Activated naive CD4-positive, alpha-beta T cell treated with anti-CD3 and anti-CD28 coated beads, Interleukin-2, amount 50 U/mL, for 24 hours (primary cell): ENCODE measurements around the gene PLEKHM2.
"Not testable (repeated sequence)": the region's sequence is repeated elsewhere in the genome, so short reads cannot be mapped to it uniquely, and the experiment has no call there.

Experiments used
- H3K27ac Mint-ChIP-seq: one replicate; pipeline ENCODE4 v1.8.0; 2021; ENCODE audit warnings: mild to moderate bottlenecking, mixed read lengths
- H3K27me3 Mint-ChIP-seq: one replicate; pipeline ENCODE4 v1.8.0; 2021; ENCODE audit warnings: mixed read lengths
- H3K36me3 Mint-ChIP-seq: one replicate; pipeline ENCODE4 v1.8.0; 2021; ENCODE audit warnings: mixed read lengths
- H3K4me1 Mint-ChIP-seq: one replicate; pipeline ENCODE4 v1.8.0; 2021; ENCODE audit warnings: mixed read lengths
- H3K4me3 Mint-ChIP-seq: one replicate; pipeline ENCODE4 v1.8.0; 2021; ENCODE audit warnings: mild to moderate bottlenecking, mixed read lengths
- H3K9me3 Mint-ChIP-seq: one replicate; pipeline ENCODE4 v1.8.0; 2021; ENCODE audit warnings: mixed read lengths

PLEKHM2 gene

DNA sequence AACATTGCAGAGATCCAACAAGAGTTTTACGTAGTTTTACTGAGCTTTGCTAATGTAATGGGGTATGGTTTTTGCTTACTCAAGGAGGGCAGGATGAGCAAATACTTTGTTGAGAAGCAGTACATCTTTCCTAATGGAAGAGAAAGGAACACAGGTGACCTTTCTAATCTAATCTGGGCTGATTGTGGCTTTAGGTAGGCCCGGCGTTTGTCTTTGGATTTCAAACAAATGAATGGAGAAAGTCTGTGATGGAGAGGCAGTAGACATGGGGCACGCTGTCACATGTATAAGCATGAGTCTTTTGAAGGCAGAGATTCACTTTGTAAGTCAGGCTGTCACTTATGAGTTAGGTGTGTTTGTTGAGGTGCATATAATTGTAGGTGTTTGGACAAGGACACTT is 1.7 kb downstream of the PLEKHM2 start:
- peak overlapping the region; percentile 30 for H3K27ac Mint-ChIP-seq

DNA sequence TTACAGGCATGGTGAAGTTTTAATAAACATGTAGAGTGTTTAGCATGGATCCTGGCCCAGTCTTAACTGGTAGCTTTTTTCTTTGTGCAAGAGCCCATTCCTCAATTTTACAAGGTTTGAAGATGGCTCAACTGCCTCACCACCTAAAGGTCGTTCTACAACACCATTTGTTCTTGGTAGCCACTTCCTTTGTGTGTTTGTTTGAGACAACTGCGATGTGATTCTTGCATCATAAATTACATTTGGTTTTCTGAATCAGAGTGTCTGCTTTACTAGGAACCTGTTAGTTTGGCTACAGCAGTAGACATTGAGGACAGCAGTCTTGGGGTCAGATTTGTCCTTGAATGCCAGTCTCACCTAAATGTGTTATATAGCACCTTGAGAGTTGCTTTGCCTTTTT is 3.3 kb downstream of the PLEKHM2 start:
- no peak overlapping the region for H3K27ac Mint-ChIP-seq
- peaks cover 41% of the 10 kb centered on the region for H3K4me1 Mint-ChIP-seq
- no peaks in the 10 kb centered on the region for H3K27me3 Mint-ChIP-seq
- H3K9me3 Mint-ChIP-seq, result no peaks in the 10 kb centered on the region
- peaks cover 4% of the 10 kb centered on the region for H3K36me3 Mint-ChIP-seq
- no peak overlapping the region for H3K4me3 Mint-ChIP-seq

More for the DNA sequence above, 1.7 kb downstream of the PLEKHM2 start:
- peak overlapping the region; percentile 91 for H3K4me3 Mint-ChIP-seq
- H3K4me1 Mint-ChIP-seq, result peaks cover 32% of the 10 kb centered on the region
- no peaks in the 10 kb centered on the region for H3K27me3 Mint-ChIP-seq
- no peaks in the 10 kb centered on the region for H3K9me3 Mint-ChIP-seq
- peaks cover 4% of the 10 kb centered on the region for H3K36me3 Mint-ChIP-seq

DNA sequence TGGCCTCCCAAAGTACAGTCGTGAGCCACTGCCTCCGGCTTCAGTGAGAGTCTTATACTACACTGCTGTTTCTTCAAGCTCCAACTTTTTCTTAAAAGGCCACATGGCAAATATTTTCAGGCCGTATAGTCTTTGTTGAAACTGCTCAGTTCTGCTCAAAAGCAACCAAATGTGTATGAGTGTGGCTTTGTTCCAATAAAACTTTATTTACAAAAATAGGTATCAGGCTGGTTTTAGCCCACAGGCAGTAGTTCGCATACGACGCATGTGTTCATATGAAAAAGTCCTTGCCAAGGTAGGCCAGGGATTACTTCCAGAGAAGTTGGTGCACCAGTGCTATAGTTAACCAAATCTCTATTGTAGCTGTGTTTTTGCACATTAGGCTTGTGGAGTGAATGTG is 6.2 kb downstream of the PLEKHM2 start:
- peaks cover 6% of the 10 kb centered on the region for H3K36me3 Mint-ChIP-seq
- H3K4me1 Mint-ChIP-seq, result peaks cover 56% of the 10 kb centered on the region
- H3K4me3 Mint-ChIP-seq, result no peak overlapping the region
- H3K27ac Mint-ChIP-seq, result no peak overlapping the region
- H3K9me3 Mint-ChIP-seq, result no peaks in the 10 kb centered on the region
- no peaks in the 10 kb centered on the region for H3K27me3 Mint-ChIP-seq

DNA sequence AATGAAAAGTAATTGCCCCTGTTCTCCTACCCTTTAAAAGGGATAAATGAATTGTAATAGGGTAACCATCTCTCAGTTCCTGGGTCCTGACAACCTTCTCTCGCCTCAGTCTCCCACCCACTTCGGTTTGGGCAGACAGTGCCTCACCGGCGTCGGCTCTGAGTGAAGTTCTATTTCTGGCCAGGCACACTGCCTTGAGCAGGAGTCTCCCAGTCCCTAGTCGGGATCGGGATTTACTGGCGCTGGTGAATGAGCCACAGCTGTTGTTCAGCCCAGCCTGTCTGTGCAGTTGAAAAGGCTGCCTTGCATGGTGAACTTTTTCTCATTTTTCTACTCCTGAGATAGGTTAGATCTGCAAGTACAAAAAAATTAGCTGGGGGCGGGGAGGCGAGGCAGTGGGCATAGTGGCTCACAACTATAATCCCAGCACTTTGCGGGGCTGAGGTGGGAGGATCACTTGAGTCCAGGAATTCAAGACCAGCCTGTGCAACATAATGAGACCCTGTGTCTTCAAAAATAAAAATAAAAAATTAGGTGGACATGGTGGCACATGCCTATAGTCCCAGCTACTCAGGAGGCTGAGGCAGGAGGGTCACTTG is 7.4 kb downstream of the PLEKHM2 start:
- Mint-ChIP-seq H3K9me3 (no peaks in the 10 kb centered on the region), H3K36me3 (peaks cover 6% of the 10 kb centered on the region), H3K27me3 (no peaks in the 10 kb centered on the region), H3K4me1 (peaks cover 49% of the 10 kb centered on the region), H3K27ac (no peak overlapping the region), H3K4me3 (no peak overlapping the region)

- Mint-ChIP-seq H3K27ac (peak overlapping the region; percentile 84), H3K4me1 (peaks cover 55% of the 10 kb centered on the region), H3K27me3 (no peaks in the 10 kb centered on the region), H3K4me3 (no peak overlapping the region), H3K36me3 (peaks cover 6% of the 10 kb centered on the region), H3K9me3 (no peaks in the 10 kb centered on the region)
Measured at GRCh38 chr1:15692121-15692682, 8.1 kb downstream of the PLEKHM2 start.

DNA sequence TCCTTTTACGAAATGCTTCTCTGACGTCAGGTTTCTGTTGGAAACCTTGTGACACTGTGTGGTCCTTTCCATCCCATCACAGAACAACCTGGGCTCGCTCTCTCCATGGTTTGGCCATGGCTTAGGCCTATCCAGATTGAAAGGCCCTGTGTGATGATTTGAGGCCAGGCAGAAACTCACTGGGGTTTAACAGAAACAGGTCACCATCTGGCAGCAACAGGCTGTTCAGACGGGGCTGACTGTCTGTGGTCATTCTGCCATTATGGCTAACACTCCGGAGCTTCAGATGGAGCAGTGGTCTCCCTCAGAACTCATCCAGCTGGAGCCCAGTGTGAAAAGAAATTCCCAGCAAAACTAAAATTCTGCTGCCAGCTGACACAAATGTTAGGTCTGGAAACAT is 9.3 kb downstream of the PLEKHM2 start:
- Mint-ChIP-seq H3K4me3 (no peak overlapping the region), H3K27me3 (no peaks in the 10 kb centered on the region), H3K4me1 (peaks cover 53% of the 10 kb centered on the region), H3K27ac (no peak overlapping the region), H3K36me3 (peaks cover 3% of the 10 kb centered on the region), H3K9me3 (no peaks in the 10 kb centered on the region)

GRCh38 chr1:15696956-15697521 is 12.9 kb downstream of the PLEKHM2 start:
- peak overlapping the region; percentile 94 for H3K27ac Mint-ChIP-seq
- no peaks in the 10 kb centered on the region for H3K27me3 Mint-ChIP-seq
- peaks cover 55% of the 10 kb centered on the region for H3K4me1 Mint-ChIP-seq
- H3K9me3 Mint-ChIP-seq, result no peaks in the 10 kb centered on the region
- H3K4me3 Mint-ChIP-seq, result peak overlapping the region; percentile 90
- peaks cover 3% of the 10 kb centered on the region for H3K36me3 Mint-ChIP-seq

DNA sequence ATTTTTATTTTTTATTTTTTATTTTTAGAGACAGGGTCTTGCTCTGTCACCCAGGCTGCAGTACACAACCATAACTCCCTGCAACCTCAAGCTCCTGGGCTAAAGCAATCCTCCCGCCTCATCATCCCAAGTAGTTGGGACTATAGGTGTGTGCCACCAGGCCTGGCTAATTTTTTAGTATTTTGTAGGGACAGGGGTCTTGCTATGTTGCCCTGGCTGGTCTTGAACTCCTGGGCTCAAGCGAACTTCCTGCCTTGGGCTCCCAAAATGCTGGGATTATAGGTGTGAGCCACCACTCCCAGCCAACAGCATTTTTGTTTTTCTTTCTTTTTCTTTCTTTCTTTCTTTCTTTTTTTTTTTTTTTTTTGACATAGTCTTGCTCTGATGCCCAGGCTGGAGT is 14.1 kb downstream of the PLEKHM2 start:
- H3K4me1 Mint-ChIP-seq, result peaks cover 50% of the 10 kb centered on the region
- no peaks in the 10 kb centered on the region for H3K9me3 Mint-ChIP-seq
- no peaks in the 10 kb centered on the region for H3K27me3 Mint-ChIP-seq
- peak overlapping the region; percentile 41 for H3K27ac Mint-ChIP-seq
- H3K36me3 Mint-ChIP-seq, result peaks cover 3% of the 10 kb centered on the region
- no peak overlapping the region for H3K4me3 Mint-ChIP-seq

GRCh38 chr1:15699321-15699720 is 15.2 kb downstream of the PLEKHM2 start:
- not testable (repeated sequence) for H3K27me3 Mint-ChIP-seq, H3K9me3 Mint-ChIP-seq, H3K36me3 Mint-ChIP-seq, H3K4me3 Mint-ChIP-seq
- Mint-ChIP-seq H3K4me1 (peaks cover 53% of the 10 kb centered on the region), H3K27ac (peak overlapping the region; percentile 51)

DNA sequence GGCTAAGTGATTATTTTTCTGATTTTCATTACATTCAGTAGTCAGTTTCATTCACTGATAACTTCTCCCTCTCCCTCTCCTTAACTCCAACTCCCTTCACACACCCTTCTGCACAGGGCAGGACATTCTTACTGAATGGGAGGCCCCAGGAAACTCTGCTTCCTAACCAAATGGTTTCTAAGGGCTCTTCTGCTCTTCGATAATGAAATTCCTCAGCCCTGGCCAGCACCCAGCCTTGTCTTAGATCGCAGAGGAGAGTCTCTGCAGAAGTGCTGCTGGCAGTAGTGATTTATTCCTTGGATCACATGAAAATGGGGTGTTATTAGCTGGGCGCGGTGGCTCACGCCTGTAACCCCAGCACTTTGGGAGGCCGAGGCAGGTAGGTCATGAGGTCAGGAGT is 16.4 kb downstream of the PLEKHM2 start:
- Mint-ChIP-seq H3K9me3 (no peaks in the 10 kb centered on the region), H3K27ac (peak overlapping the region; percentile 62), H3K36me3 (peaks cover 1% of the 10 kb centered on the region), H3K4me1 (peaks cover 53% of the 10 kb centered on the region), H3K4me3 (no peak overlapping the region), H3K27me3 (no peaks in the 10 kb centered on the region)

DNA sequence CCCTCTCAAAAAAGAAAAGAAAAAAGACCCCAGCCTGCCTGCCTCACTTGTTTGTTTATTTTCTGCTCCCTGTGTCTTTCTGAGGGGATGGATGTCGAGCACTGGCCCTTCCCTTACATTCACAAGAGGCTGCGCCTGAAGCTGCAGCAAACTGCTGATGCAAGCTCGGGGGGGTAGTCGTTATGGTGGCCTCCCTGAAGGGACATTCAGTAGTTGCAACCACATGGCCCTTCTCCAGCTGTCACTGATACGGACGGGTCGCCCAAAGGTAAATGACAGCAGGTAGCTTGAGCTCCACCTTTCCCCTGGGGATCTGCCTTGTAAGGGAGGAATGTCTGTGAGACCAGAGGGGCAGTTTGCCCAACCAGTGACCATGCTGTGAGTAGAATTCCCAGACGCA is 17.7 kb downstream of the PLEKHM2 start:
- Mint-ChIP-seq H3K4me1 (peaks cover 53% of the 10 kb centered on the region), H3K27ac (no peak overlapping the region)

DNA sequence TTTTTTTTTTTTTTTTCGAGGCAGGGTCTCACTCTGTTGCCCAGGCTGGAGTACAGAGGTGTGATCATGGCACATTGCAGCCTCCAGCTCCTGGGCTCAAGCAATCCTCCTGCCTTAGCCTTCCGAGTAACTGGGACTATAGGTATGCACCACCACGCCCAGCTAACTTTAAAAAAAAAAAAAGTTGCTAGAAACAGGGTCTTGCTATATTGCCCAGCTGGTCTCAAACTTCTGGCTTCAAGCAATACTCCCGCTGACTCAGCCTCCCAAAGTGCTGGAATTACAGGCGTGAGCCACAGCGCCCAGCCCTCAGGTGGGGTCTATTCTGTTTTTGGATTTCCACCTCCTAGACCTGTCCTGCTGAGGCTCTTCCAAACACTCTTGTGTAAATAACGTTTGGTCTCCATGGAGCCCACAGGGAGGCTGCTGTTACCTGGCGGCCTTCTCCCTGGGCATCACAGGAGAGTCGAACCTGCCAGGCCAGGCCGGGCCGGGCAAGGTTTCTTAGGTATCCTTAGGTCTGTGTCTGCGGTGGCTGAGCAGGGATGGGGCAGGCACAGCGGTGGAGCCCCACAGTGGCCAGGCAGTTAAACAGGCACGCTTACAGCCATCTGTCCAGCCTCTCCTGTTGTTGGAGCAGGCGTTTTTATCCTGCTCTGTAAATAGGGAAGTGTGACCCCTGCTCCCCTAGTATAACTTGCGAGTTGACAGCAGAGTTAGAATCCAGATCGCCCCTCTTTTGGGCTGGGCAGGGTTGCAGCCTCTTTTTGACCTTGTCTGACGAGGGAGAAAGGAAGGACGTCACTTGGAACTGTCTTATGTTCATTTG is 18.8 kb downstream of the PLEKHM2 start:
- H3K36me3 Mint-ChIP-seq, result peaks cover 4% of the 10 kb centered on the region
- peaks cover 44% of the 10 kb centered on the region for H3K4me1 Mint-ChIP-seq
- H3K27ac Mint-ChIP-seq, result no peak overlapping the region

More for the DNA sequence above, 17.7 kb downstream of the PLEKHM2 start:
- Mint-ChIP-seq H3K4me3 (no peak overlapping the region), H3K36me3 (peaks cover 3% of the 10 kb centered on the region), H3K27me3 (no peaks in the 10 kb centered on the region), H3K9me3 (no peaks in the 10 kb centered on the region)

GRCh38 chr1:15703562-15703961 is 19.4 kb downstream of the PLEKHM2 start:
- H3K9me3 Mint-ChIP-seq, result no peaks in the 10 kb centered on the region
- H3K27me3 Mint-ChIP-seq, result no peaks in the 10 kb centered on the region
- H3K36me3 Mint-ChIP-seq, result peaks cover 4% of the 10 kb centered on the region
- no peak overlapping the region for H3K27ac Mint-ChIP-seq
- H3K4me1 Mint-ChIP-seq, result peaks cover 40% of the 10 kb centered on the region
- no peak overlapping the region for H3K4me3 Mint-ChIP-seq

More for the DNA sequence above, 18.8 kb downstream of the PLEKHM2 start:
- Mint-ChIP-seq H3K27me3 (no peaks in the 10 kb centered on the region), H3K9me3 (no peaks in the 10 kb centered on the region), H3K4me3 (no peak overlapping the region)

GRCh38 chr1:15704526-15705183 is 20.5 kb downstream of the PLEKHM2 start:
- Mint-ChIP-seq H3K9me3 (no peaks in the 10 kb centered on the region), H3K4me3 (no peak overlapping the region), H3K27me3 (no peaks in the 10 kb centered on the region), H3K36me3 (peaks cover 4% of the 10 kb centered on the region), H3K4me1 (peaks cover 43% of the 10 kb centered on the region), H3K27ac (no peak overlapping the region)

GRCh38 chr1:15705184-15705566 is 21.1 kb downstream of the PLEKHM2 start:
- Mint-ChIP-seq H3K36me3 (peaks cover 4% of the 10 kb centered on the region), H3K27me3 (no peaks in the 10 kb centered on the region), H3K9me3 (no peaks in the 10 kb centered on the region), H3K27ac (no peak overlapping the region), H3K4me3 (no peak overlapping the region), H3K4me1 (peaks cover 44% of the 10 kb centered on the region)
